ENCODE data around the gene VPS37C.

DNA sequence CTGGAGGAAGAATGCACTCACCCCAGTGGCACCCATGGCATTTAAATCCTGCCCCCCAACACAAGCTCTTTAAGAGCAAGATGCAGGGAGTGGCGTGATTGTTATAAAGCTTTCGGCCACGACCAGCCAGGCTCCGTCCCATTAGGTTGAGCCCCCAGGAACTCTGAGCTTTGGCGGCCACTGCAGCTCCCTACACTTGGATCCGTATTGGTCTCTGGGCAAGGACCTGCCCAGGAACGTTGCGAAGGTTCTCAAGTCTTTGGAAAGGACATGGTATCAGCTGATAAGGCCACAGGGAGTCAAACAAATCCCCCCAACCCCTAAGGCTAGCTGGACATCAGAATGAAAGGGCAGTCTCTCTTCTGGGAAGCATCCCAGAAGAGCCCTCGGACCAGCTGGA, 9.3 kb upstream of the VPS37C start:
- TF ChIP-seq, protein P1, sequence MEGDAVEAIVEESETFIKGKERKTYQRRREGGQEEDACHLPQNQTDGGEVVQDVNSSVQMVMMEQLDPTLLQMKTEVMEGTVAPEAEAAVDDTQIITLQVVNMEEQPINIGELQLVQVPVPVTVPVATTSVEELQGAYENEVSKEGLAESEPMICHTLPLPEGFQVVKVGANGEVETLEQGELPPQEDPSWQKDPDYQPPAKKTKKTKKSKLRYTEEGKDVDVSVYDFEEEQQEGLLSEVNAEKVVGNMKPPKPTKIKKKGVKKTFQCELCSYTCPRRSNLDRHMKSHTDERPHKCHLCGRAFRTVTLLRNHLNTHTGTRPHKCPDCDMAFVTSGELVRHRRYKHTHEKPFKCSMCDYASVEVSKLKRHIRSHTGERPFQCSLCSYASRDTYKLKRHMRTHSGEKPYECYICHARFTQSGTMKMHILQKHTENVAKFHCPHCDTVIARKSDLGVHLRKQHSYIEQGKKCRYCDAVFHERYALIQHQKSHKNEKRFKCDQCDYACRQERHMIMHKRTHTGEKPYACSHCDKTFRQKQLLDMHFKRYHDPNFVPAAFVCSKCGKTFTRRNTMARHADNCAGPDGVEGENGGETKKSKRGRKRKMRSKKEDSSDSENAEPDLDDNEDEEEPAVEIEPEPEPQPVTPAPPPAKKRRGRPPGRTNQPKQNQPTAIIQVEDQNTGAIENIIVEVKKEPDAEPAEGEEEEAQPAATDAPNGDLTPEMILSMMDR (conservative IDR thresholded peaks at IDR 0.05), result no peak
- TF ChIP-seq ZFX (IDR thresholded peaks at IDR 0.05), result no peak
